ENCODE data around the gene MACF1. TPM values are rescaled to one million over a fixed set of nuclear protein-coding genes. Genes with fewer than 3 reads are reported as not detected.
A peak's percentile ranks its signal among the peaks of the same experiment; 100 is the strongest.
"Not testable (repeated sequence)": the region's sequence is repeated elsewhere in the genome, so short reads cannot be mapped to it uniquely, and the experiment has no call there.

Gene MACF1
- total and polyA plus RNA-seq, 7 donors = 38.9 to 162 (median 71.4) TPM

GRCh38 chr1:39199593-39199992 is 4.9 kb upstream of the MACF1 start:
- Histone ChIP-seq H3K4me1 (peaks cover 32% of the 10 kb centered on the region), H3K4me3 (no peak overlapping the region), H3K27me3 (ENCODE audit: insufficient read depth in 3 of 3, low read length in 2 of 3) (no peaks in the 10 kb centered on the region), H3K9me3 (no peaks in the 10 kb centered on the region), H3K27ac (no peak overlapping the region), H3K36me3 (ENCODE audit: insufficient read depth in 1 of 2, low read depth in 1 of 2) (no peaks in the 10 kb centered on the region)
- ATAC-seq (no peak), DNase-seq (no peak)
- WGBS, 3 donors = 77 to 85% (median 83%) methylated on average over 1 of the region's 1 CpG
- no peak for TF ChIP-seq CTCF (IDR thresholded peaks at IDR 0.05)
- intact Hi-C loops (cut with DNase I) = loop anchor here in 1 of 2 donors (5.0 kb wide), 1 partner anchor 58 kb away; no protein-coding TSS in a partner anchor

- Histone ChIP-seq H3K4me3 (peak overlapping the region; percentile 64), H3K27ac (peak overlapping the region; percentile 87), H3K27me3 (ENCODE audit: insufficient read depth in 3 of 3, low read length in 2 of 3) (no peaks in the 10 kb centered on the region), H3K36me3 (ENCODE audit: insufficient read depth in 1 of 2, low read depth in 1 of 2) (no peaks in the 10 kb centered on the region), H3K4me1 (peaks cover 39% of the 10 kb centered on the region), H3K9me3 (no peaks in the 10 kb centered on the region)
- DNase-seq (peak in 1 of 2 donors; percentile 58), ATAC-seq (peak; percentile 36 to 52 (median 42))
- TF ChIP-seq CTCF (IDR thresholded peaks at IDR 0.05) = no peak
- intact Hi-C loops (cut with DNase I) = no loop called here
- 54 to 67% (median 63%) methylated on average over 4 of the region's 4 CpGs for WGBS, 3 donors
These were observed 746 bp downstream of the MACF1 start for GRCh38 chr1:39205102-39205780.

- DNase-seq (no peak), ATAC-seq (no peak)
- peak overlapping the region; percentile 64 for H3K4me3 ChIP-seq
- intact Hi-C loops (cut with DNase I) = no loop called here
- peak overlapping the region; percentile 87 for H3K27ac ChIP-seq
- H3K36me3 ChIP-seq (ENCODE audit: insufficient read depth in 1 of 2, low read depth in 1 of 2) = no peaks in the 10 kb centered on the region
- WGBS, 3 donors = 37 to 50% (median 47%) methylated on average over 3 of the region's 3 CpGs
- no peak for TF ChIP-seq CTCF (IDR thresholded peaks at IDR 0.05)
- H3K9me3 ChIP-seq = no peaks in the 10 kb centered on the region
- H3K4me1 ChIP-seq = peaks cover 39% of the 10 kb centered on the region
- no peaks in the 10 kb centered on the region for H3K27me3 ChIP-seq (ENCODE audit: insufficient read depth in 3 of 3, low read length in 2 of 3)
These were observed 1.4 kb downstream of the MACF1 start for GRCh38 chr1:39205781-39206464.

- DNase-seq; H3K36me3 ChIP-seq (ENCODE audit: insufficient read depth in 1 of 2, low read depth in 1 of 2); ATAC-seq; H3K9me3 ChIP-seq; H3K27me3 ChIP-seq (ENCODE audit: insufficient read depth in 3 of 3, low read length in 2 of 3); H3K27ac ChIP-seq; intact Hi-C loops (cut with DNase I); H3K4me3 ChIP-seq: not testable (repeated sequence)
- 95 to 97% (median 96%) methylated on average over 12 of the region's 12 CpGs for WGBS, 3 donors
- H3K4me1 ChIP-seq = peaks cover 39% of the 10 kb centered on the region
These were observed 3.9 kb downstream of the MACF1 start for GRCh38 chr1:39208360-39208759.

GRCh38 chr1:39210649-39211048 is 6.2 kb downstream of the MACF1 start:
- no peak overlapping the region for H3K4me3 ChIP-seq
- no peak for TF ChIP-seq CTCF (IDR thresholded peaks at IDR 0.05)
- H3K27me3 ChIP-seq (ENCODE audit: insufficient read depth in 3 of 3, low read length in 2 of 3) = no peaks in the 10 kb centered on the region
- no peak overlapping the region for H3K27ac ChIP-seq
- peaks cover 39% of the 10 kb centered on the region for H3K4me1 ChIP-seq
- DNase-seq (no peak), ATAC-seq (no peak)
- no peaks in the 10 kb centered on the region for H3K9me3 ChIP-seq
- H3K36me3 ChIP-seq (ENCODE audit: insufficient read depth in 1 of 2, low read depth in 1 of 2) = no peaks in the 10 kb centered on the region
- intact Hi-C loops (cut with DNase I) = loop anchor here in 1 of 2 donors (5.0 kb wide), 1 partner anchor 47 kb away; no protein-coding TSS in a partner anchor
- WGBS, 3 donors = 97 to 98% (median 98%) methylated on average over 3 of the region's 3 CpGs
